GM18868 (cell line): ENCODE data around the gene ANKRD22.
A peak's percentile ranks its signal among the peaks of the same experiment; 100 is the strongest.

ENCODE experiments used
- ATAC-seq: cut with Tn5 transposase; IDR thresholded peaks from one replicate; pipeline ENCODE4 v1.9.1; 2021; ENCODE audit warnings: mild to moderate bottlenecking, moderate library complexity; ENCODE audit not compliant: unreplicated experiment

The ANKRD22 gene

DNA sequence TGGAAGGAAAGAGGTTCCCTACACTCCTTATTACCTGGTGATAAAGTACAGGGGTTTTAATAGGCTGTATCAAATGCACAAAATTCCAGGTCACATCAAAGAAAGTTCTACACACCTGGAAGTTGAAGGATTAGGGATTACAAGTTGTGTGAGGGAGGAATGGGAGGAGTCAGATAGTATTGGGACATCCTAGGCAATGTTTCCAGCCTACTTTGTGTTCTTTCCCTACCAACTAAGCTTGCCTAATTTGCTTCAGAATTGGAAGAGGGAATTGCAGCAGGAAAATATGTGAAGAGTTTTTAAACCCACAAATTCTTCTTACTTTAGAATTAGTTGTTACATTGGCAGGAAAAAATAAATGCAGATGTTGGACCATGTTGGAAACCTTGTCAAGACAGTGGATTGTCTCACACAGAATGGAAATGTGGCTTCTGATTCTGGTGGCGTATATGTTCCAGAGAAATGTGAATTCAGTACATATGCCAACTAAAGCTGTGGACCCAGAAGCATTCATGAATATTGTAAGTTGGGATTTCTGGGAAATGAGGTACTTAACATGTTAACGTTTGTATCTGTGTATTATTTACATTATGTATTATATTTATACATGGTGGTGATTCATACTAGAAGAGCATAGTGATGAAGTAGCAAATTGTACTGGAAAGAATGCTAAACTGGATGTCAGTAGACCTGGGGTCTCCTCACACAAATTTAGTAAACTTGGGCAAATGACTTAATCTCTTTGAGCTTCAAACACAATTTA, 48.9 kb downstream of the ANKRD22 start, which contains the start of gene LIPM:
Gene LIPM (plus strand): TSS at position 208 of the 763 bp plus-strand sequence. CDS start 167 bp downstream, at position 375.
- ATAC-seq: no peak

DNA sequence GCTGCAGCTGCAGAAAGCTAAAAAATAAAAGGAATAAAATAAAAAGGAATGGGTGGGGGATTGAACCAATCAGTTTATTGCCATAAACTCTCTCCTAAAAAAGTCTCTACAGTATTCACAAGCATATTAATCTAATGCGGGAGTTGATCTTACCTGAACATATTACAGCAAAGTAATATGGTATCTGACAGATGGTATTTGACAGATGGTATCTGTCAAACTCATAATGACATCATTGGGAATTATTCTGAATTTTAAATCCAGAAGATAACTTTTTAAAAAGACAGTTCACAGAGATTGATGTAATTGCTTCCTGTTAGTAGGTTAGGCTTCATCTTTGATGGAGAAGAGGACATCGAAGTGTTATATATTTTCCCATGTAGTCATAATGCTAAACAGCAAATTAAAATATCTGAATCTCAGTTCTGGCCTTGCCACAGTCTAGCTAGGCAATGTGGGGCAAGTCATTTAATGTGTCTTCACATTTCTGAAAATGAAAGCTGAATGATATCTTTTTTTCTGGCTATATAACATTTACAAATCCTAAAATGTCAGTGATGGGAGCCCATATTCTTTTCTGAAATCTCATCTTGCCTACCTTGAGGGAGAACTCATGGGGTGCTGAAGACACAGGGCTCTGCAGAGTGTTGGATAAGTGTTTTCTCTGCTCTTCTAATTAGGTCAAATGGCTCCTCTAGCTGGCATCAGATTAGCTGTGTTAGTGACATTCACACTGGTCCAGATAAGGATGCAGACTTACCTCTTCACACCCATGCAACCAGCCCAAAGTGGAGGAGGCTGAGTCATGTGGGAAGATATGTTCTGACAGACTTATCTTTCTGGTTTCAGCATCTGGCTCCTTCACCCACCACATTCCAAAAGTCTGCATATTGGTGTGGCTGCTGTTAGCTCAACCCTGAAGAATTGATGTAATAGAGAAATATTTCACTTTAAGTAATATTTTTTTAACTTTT, 51.2 kb downstream of the ANKRD22 start:
- no peak for ATAC-seq

DNA sequence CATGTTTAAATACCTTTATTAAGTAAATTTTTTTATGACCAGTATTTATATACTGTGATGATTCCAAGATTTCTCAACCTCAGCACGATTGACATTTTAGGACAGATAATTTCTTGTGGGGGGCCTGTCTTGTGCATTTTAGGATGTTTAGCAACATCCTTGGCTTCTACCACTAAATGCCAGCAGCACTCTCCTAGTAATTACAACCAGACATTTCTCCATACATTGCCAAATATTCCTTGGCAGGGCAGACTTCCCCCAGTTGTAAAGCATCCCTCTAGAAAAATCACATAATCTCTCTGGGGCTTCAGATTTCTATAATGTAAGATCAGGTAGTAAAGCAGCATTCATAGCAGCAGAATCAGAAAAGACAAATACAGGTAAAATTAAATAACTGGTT, 56.9 kb downstream of the ANKRD22 start:
- ATAC-seq: no peak

DNA sequence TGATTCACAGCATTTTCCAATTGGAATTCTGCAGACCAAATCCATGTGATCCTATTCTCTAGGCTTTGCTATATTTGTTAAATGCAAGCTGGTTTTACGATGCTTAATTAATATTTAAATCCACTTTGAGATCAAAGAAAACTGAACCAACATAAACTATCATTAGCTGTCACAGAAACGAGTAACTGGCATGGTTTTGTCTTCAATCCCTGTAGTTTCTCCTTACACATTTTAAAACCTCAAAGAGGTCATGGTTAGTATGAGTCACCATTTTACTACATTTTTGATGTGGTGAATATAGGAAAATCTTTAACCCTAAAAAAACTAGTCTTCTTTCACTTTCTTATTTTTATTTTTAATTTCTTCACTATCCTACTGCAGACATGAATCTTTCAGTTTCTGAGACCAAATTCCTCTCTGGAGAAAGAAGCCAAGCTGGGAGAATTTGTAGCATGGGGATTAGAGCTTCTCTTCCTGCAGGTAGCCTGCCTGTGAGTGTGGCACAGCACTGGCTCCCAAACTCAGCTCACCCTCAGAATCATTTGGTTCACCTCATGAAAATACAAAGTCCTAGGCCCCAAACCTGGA, 57.8 kb downstream of the ANKRD22 start:
- no peak for ATAC-seq

DNA sequence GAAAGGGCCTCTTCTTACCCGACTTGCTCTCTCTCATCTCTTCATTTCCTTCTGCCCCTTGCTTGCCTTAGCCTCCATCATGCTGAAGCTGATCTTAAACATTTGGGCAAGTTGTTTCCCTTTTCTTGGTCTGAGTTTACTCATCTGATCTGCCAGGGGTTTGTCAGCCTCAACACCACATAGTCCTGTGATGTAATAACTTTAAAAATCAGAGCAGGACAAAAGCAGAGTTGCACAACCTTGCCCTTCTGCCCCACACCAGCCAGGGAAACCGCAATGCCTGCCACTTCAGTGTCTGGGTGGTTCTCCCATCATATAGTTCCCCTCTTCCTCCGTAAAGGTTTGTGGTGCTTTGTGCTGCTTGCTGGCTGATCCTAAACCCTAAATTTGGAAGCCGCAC, 59.0 kb downstream of the ANKRD22 start:
- no peak for ATAC-seq

DNA sequence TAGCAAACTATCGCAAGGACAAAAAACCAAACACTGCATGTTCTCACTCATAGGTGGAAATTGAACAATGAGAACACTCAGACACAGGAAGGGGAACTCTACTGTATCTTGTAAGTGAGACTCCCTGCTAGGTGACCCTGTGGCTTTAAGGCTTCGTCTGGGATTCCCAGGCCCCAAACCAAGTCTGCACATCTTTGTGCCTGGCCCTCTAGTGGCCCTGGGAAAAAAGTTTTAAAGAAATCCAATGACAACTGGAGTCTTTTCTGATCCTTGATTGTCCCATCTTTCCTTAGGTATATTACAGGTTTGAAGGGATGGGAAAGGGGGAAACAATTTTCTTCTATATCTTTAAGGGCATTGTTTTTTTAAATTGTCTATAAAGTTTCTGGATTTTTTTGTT, 59.7 kb downstream of the ANKRD22 start:
- ATAC-seq: peak; percentile 63

DNA sequence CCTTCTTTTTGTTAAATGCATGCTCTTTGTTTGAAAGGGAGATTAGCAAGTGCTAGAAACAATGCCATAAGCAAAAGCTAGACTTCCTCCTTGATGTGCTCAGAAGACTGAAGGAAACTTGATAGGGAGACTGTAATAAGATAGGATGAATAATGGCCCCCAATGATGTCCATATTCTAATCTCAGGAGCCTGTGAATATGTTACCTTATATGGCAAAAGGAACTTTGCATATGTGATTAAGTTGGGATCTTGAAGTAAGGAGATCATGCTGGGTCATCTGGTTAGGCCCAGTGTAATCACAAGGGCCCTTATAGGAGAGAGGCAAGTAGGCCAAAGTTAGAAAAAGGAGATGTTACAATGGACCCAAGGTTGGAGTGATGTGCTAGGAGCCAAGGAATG, 62.7 kb downstream of the ANKRD22 start:
- ATAC-seq: no peak

DNA sequence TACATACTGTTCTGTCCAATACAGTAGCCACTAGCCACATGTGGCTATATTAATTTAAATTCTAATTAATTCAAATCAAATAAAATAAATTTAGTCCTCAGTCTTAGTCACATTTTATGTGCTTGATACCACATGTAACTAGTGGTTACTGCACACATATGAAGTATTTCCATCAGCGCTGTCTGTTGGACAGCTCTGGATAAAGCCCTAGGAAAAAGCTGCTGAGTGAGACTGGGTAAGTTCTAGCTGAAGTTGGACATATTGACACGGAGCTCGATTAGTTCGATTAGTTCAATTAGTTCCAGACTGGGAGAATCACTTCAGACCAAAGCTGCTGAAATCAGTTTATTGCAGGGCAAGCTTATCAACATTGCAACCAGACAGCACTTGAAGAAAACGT, 64.2 kb downstream of the ANKRD22 start:
- no peak for ATAC-seq

DNA sequence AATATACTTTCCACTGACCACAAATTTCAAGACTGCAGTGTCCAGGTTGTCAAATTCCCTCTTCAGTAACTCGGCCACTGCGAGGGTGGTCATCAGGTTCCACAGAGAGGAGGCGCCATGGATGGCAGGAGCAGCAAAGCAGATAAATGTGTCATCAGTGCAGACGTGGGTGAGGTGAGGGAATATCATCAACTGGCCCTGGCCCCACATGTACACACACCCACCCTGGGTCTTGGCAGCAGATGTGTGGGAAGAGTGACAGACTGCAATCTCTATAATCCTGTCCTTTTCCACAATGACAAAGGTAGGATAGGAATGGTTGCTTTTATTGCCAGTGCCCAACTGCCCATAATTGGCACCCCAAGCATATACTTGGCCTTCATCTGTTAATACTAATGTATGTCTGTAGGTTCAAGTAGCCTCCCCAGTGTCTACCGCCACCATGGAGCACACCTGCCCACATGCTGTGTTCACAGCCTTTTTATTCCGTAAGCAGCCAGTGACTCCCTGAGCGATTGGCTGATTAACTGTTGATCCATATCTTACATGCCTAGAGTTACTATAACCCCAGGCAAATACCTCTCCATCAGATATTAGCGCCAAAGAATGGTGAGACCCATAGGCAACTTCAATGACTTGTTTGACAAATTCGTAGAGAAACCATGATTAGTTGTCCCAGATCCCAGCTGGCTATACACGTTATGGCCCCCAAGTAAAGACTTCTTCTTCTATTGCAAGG, 65.4 kb downstream of the ANKRD22 start:
- no peak for ATAC-seq

DNA sequence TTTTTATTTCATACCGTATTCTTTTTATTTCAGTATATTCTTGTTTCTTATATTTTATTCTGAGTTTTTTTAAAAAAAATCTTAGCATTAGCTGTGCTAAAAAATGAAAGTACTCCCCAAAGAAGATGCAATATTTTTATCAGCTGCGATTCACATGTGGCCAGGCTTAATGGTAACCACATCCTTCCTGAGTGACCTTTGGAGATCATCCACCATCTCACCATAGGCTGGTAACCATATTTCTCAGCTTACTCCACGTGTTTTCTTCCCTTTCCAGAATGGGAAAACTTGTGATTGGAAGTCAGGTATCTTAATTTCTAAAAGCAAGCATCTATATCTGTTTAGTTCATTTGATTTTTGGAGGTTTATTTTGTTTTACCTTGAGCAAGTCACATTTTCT, 67.9 kb downstream of the ANKRD22 start:
- ATAC-seq: no peak

DNA sequence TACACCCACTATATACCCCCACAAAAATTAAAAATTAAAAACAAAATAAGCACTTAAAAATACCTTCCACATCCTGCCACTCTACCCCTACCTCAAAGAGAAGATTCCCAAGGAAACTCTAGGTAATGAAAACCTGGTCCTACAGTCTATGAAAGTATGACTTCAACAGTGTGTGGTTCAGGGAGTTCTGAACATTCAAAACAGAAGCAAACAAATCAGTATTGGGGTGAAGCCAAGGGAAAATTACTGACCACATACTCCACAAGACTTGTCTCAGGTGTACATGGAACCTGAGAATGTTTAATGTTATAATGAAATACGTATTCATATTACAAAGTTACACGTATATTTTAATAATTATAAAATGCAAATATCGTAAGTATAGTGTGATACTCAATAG, 69.4 kb downstream of the ANKRD22 start:
- ATAC-seq: no peak

DNA sequence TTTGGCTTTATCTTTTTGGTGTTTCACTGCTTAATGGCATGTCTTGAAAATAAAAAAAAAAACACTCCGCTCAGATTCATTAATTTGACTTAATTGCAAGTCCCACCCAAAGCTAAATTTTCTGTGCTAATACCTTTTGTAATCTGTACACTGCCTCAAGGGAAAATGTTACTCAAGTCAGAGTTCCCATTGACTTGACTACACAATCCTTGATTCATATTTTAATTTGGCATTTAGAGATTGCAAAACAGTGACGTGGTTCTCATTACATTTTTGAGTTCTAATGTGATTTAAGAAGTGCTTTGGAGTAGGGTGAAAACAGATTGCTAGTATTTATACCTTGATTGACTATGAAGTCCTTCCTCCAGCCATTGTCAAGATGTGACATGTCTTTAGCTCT, 70.4 kb downstream of the ANKRD22 start:
- no peak for ATAC-seq
